Lung (tissue), 12 donors: ENCODE measurements around the gene ODAM. TPM values are rescaled to one million over a fixed set of nuclear protein-coding genes. Genes with fewer than 3 reads are reported as not detected.

Experiments used
- ATAC-seq: fragments of 200-7000 bp; cut with Tn5 transposase; one replicate; pipeline ENCODE4 v1.9.1; 2020; ENCODE audit warnings: moderate number of reproducible peaks; ENCODE audit not compliant: insufficient read depth, low FRiP score
- DNase-seq, 3 donors: peaks; one replicate each; pipeline ENCODE4 v3.0.0-alpha.2; 2013 to 2017
- H3K27ac ChIP-seq, 2 donors: one replicate each; pipeline ENCODE4 v1.5.1; 2013; ENCODE audit warnings: mild to moderate bottlenecking in 2 of 2, moderate library complexity in 2 of 2, control low read depth in 1 of 2, inconsistent platforms in 1 of 2, low read depth in 1 of 2, low read length in 1 of 2
- H3K27me3 ChIP-seq, 3 donors: one replicate each; pipeline ENCODE4 v1.5.1; 2013; ENCODE audit warnings: low read length in 2 of 3; ENCODE audit not compliant: control insufficient read depth in 3 of 3, insufficient read depth in 3 of 3
- H3K36me3 ChIP-seq, 4 donors: one replicate each; pipeline ENCODE4 v1.5.1; 2013; ENCODE audit warnings: low read length in 4 of 4, mild to moderate bottlenecking in 1 of 4, moderate library complexity in 1 of 4; ENCODE audit not compliant: control insufficient read depth in 4 of 4, insufficient read depth in 4 of 4
- H3K4me1 ChIP-seq, 5 donors: one replicate each; pipeline ENCODE4 v1.5.1; 2013; ENCODE audit warnings: low read length in 5 of 5, mild to moderate bottlenecking in 2 of 5, moderate library complexity in 1 of 5; ENCODE audit not compliant: control insufficient read depth in 5 of 5, insufficient read depth in 5 of 5
- H3K4me3 ChIP-seq: one replicate; pipeline ENCODE4 v1.5.1; 2013; ENCODE audit warnings: mild to moderate bottlenecking, control low read depth, moderate library complexity
- H3K9ac ChIP-seq, 2 donors: one replicate each; pipeline ENCODE4 v1.5.1; 2013; ENCODE audit warnings: low read length in 2 of 2, control low read depth in 1 of 2; ENCODE audit not compliant: insufficient read depth in 1 of 2
- H3K9me3 ChIP-seq, 4 donors: one replicate each; pipeline ENCODE4 v1.5.1; 2013; ENCODE audit warnings: low read length in 3 of 4, mild to moderate bottlenecking in 1 of 4, moderate library complexity in 1 of 4; ENCODE audit not compliant: control insufficient read depth in 4 of 4, insufficient read depth in 3 of 4
- WGBS, 2 donors: extraction: QIAGEN DNeasy Blood & Tissue Kit; methylation state at CpG; one replicate each; pipeline ENCODE4 v1.1.7; 2013; 5-methylcytosine and 5-hydroxymethylcytosine counted together
- polyA plus RNA-seq, 2 donors: library from polyadenylated mRNA; stranded (reverse); fragments of 200-250 nt; gene quantifications; one replicate each; pipeline ENCODE4 v1.2.1, GENCODE V29; 2013
- total RNA-seq, 2 donors: library from RNA; depleted of rRNA in 1 of 2; stranded (reverse); fragments of >200 nt in 1 of 2; gene quantifications; one replicate each; pipeline ENCODE4 v1.2.1, GENCODE V29; 2014 to 2021
- TF ChIP-seq, protein P1 (sequence below): IDR thresholded peaks from 2 replicates; pipeline ENCODE4 v1.5.1; 2012; ENCODE audit warnings: mild to moderate bottlenecking; ENCODE audit errors: control extremely low read depth, extremely low read depth
- donor health status: control.
- donor health status: control.
- donor health status: Bipolar disorder and iron deficiency.
- donor health status: healthy.
- donor health status: DM: yes; HTN: yes; CAD: no.

The ODAM gene
- total and polyA plus RNA-seq, 4 donors = 1.6 to 8.8 (median 2.8) TPM

GRCh38 chr4:70158576-70158975, 36.9 kb upstream of the ODAM start:
- 63 to 65% methylated on average over 2 of the region's 2 CpGs for WGBS, 2 donors
- peak in 1 of 3 donors; percentile 39 for DNase-seq

GRCh38 chr4:70177090-70177489, 18.4 kb upstream of the ODAM start:
- Histone ChIP-seq H3K4me1 (peaks cover 0 to 14% (median 2%) of the 10 kb centered on the region in 5 donors), H3K9me3 (no peaks in the 10 kb centered on the region), H3K9ac (no peak overlapping the region), H3K27me3 (no peaks in the 10 kb centered on the region), H3K4me3 (no peak overlapping the region), H3K27ac (no peak overlapping the region), H3K36me3 (no peaks in the 10 kb centered on the region)
- no peak for ATAC-seq
- 75 to 84% methylated on average over 5 of the region's 5 CpGs for WGBS, 2 donors
- no peak for DNase-seq
- TF ChIP-seq, protein P1, sequence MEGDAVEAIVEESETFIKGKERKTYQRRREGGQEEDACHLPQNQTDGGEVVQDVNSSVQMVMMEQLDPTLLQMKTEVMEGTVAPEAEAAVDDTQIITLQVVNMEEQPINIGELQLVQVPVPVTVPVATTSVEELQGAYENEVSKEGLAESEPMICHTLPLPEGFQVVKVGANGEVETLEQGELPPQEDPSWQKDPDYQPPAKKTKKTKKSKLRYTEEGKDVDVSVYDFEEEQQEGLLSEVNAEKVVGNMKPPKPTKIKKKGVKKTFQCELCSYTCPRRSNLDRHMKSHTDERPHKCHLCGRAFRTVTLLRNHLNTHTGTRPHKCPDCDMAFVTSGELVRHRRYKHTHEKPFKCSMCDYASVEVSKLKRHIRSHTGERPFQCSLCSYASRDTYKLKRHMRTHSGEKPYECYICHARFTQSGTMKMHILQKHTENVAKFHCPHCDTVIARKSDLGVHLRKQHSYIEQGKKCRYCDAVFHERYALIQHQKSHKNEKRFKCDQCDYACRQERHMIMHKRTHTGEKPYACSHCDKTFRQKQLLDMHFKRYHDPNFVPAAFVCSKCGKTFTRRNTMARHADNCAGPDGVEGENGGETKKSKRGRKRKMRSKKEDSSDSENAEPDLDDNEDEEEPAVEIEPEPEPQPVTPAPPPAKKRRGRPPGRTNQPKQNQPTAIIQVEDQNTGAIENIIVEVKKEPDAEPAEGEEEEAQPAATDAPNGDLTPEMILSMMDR = no peak

More at GRCh38 chr4:70158576-70158975, 36.9 kb upstream of the ODAM start:
- Histone ChIP-seq H3K9me3 (no peaks in the 10 kb centered on the region), H3K27ac (no peak overlapping the region), H3K4me3 (no peak overlapping the region), H3K9ac (no peak overlapping the region), H3K36me3 (no peaks in the 10 kb centered on the region), H3K4me1 (no peaks in the 10 kb centered on the region), H3K27me3 (no peaks in the 10 kb centered on the region)
- no peak for ATAC-seq
- TF ChIP-seq, protein P1 = no peak

- 83 to 88% methylated on average over 5 of the region's 5 CpGs for WGBS, 2 donors
These were observed 17.4 kb upstream of the ODAM start for GRCh38 chr4:70178075-70178660.

More at GRCh38 chr4:70178075-70178660, 17.4 kb upstream of the ODAM start:
- DNase-seq = no peak
- H3K4me3 ChIP-seq = no peak overlapping the region
- no peaks in the 10 kb centered on the region for H3K9me3 ChIP-seq
- no peaks in the 10 kb centered on the region for H3K27me3 ChIP-seq
- TF ChIP-seq, protein P1 = no peak
- ATAC-seq = no peak
- no peak overlapping the region for H3K9ac ChIP-seq
- peaks cover 0 to 25% (median 6%) of the 10 kb centered on the region in 5 donors for H3K4me1 ChIP-seq
- no peak overlapping the region for H3K27ac ChIP-seq
- H3K36me3 ChIP-seq = no peaks in the 10 kb centered on the region
